WTC11 (cell line): Measurements from ENCODE around the gene SLC25A11. TPM values are rescaled to one million over a fixed set of nuclear protein-coding genes. Genes with fewer than 3 reads are reported as not detected.

Experiments used
- ATAC-seq: fragments of 200-7000 bp; cut with Tn5 transposase; 2 replicates; pipeline ENCODE4 v1.10.0; 2021; ENCODE audit warnings: mild to moderate bottlenecking, moderate library complexity
- CTCF ChIA-PET: fragments of 300-600 bp; sonication (Branson Sonifier 250); formaldehyde crosslinking; loops from one replicate; lab custom pipeline; 2021; ENCODE audit warnings: antibody characterized with exemption; lab: Charles Lee
- POLR2A ChIA-PET: fragments of 350-600 bp; sonication (Branson Sonifier 250); formaldehyde crosslinking; loops from one replicate; lab custom pipeline; 2021; ENCODE audit warnings: antibody characterized with exemption; lab: Charles Lee
- DNase-seq: peaks from one replicate; pipeline ENCODE4 v3.0.0; 2021; ENCODE audit warnings: low spot score
- H3K27ac Mint-ChIP-seq: 2 replicates; pipeline ENCODE4 v1.8.0; 2021; ENCODE audit warnings: mixed read lengths
- H3K27me3 Mint-ChIP-seq: 2 replicates; pipeline ENCODE4 v1.8.0; 2021; ENCODE audit warnings: low read depth, mild to moderate bottlenecking, moderate library complexity, mixed read lengths
- H3K36me3 Mint-ChIP-seq: 2 replicates; pipeline ENCODE4 v1.8.0; 2021; ENCODE audit warnings: mixed read lengths
- H3K4me1 Mint-ChIP-seq: 2 replicates; pipeline ENCODE4 v1.8.0; 2022; ENCODE audit warnings: mixed read lengths
- H3K4me3 Mint-ChIP-seq: 2 replicates; pipeline ENCODE4 v1.8.0; 2021; ENCODE audit warnings: mild to moderate bottlenecking, moderate library complexity, mixed read lengths
- H3K9me3 Mint-ChIP-seq: 2 replicates; pipeline ENCODE4 v1.8.0; 2021; ENCODE audit warnings: mixed read lengths
- CREM ChIP-seq: sonication (generic); formaldehyde crosslinking; IDR thresholded peaks from 2 replicates; pipeline ENCODE4 v1.8.1; 2022; ENCODE audit warnings: mild to moderate bottlenecking, missing genetic modification reagents, moderate library complexity
- ESRRA ChIP-seq: sonication (generic); formaldehyde crosslinking; IDR thresholded peaks from 2 replicates; pipeline ENCODE4 v1.8.1; 2022; ENCODE audit warnings: mild to moderate bottlenecking, missing genetic modification reagents, borderline replicate concordance
- ETV6 ChIP-seq: sonication (generic); formaldehyde crosslinking; IDR thresholded peaks from 2 replicates; pipeline ENCODE4 v1.8.1; 2022; ENCODE audit warnings: mild to moderate bottlenecking, missing genetic modification reagents
- FOXP1 ChIP-seq: sonication (generic); formaldehyde crosslinking; IDR thresholded peaks from 2 replicates; pipeline ENCODE4 v1.8.0; 2022; ENCODE audit warnings: missing genetic modification reagents, mild to moderate bottlenecking, moderate library complexity, borderline replicate concordance
- FOXP4 ChIP-seq: sonication (generic); formaldehyde crosslinking; IDR thresholded peaks from 2 replicates; pipeline ENCODE4 v1.8.0; 2022; ENCODE audit warnings: mild to moderate bottlenecking, missing genetic modification reagents
- HMGXB4 ChIP-seq: sonication (generic); formaldehyde crosslinking; IDR thresholded peaks from 2 replicates; pipeline ENCODE4 v1.8.1; 2023; ENCODE audit warnings: mild to moderate bottlenecking, moderate library complexity, missing genetic modification reagents
- MXD4 ChIP-seq: fragments of 250-450 bp; sonication (Bioruptor Pico); IDR thresholded peaks from 2 replicates; pipeline ENCODE4 v1.8.0; 2021; ENCODE audit warnings: mild to moderate bottlenecking, moderate library complexity, borderline replicate concordance
- MYBL2 ChIP-seq: sonication (generic); formaldehyde crosslinking; IDR thresholded peaks from 2 replicates; pipeline ENCODE4 v1.8.1; 2023; ENCODE audit warnings: mild to moderate bottlenecking, moderate library complexity, missing genetic modification reagents
- NFE2L1 ChIP-seq: sonication (generic); formaldehyde crosslinking; IDR thresholded peaks from 2 replicates; pipeline ENCODE4 v1.8.1; 2023; ENCODE audit warnings: missing genetic modification reagents
- NFYB ChIP-seq: sonication (generic); formaldehyde crosslinking; conservative IDR thresholded peaks from 2 replicates; pipeline ENCODE4 v1.8.0; 2022; ENCODE audit warnings: low read depth, missing genetic modification reagents
- RELA ChIP-seq: sonication (generic); formaldehyde crosslinking; IDR thresholded peaks from 2 replicates; pipeline ENCODE4 v1.8.1; 2022; ENCODE audit warnings: missing genetic modification reagents, mild to moderate bottlenecking, borderline replicate concordance
- RORB ChIP-seq: fragments of 250-450 bp; sonication (Bioruptor Pico); IDR thresholded peaks from 2 replicates; pipeline ENCODE4 v1.9.0; 2021; ENCODE audit warnings: mild to moderate bottlenecking
- SP1 ChIP-seq: sonication (generic); formaldehyde crosslinking; conservative IDR thresholded peaks from 2 replicates; pipeline ENCODE4 v1.8.1; 2022; ENCODE audit warnings: missing genetic modification reagents
- TEAD4 ChIP-seq: sonication (generic); formaldehyde crosslinking; IDR thresholded peaks from 2 replicates; pipeline ENCODE4 v1.8.0; 2022; ENCODE audit warnings: mild to moderate bottlenecking, missing genetic modification reagents
- ZBTB21 ChIP-seq: sonication (generic); formaldehyde crosslinking; IDR thresholded peaks from 2 replicates; pipeline ENCODE4 v1.8.1; 2023; ENCODE audit warnings: mild to moderate bottlenecking, missing genetic modification reagents, borderline replicate concordance
- ZBTB43 ChIP-seq: sonication (generic); formaldehyde crosslinking; IDR thresholded peaks from 2 replicates; pipeline ENCODE4 v1.8.1; 2023; ENCODE audit warnings: mild to moderate bottlenecking, missing genetic modification reagents
- ZNF232 ChIP-seq: sonication (generic); formaldehyde crosslinking; IDR thresholded peaks from 2 replicates; pipeline ENCODE4 v1.8.0; 2022; ENCODE audit warnings: mild to moderate bottlenecking, missing genetic modification reagents
- ZNF423 ChIP-seq: fragments of 250-450 bp; sonication (Bioruptor Pico); IDR thresholded peaks from 2 replicates; pipeline ENCODE4 v2.1.2; 2022; ENCODE audit warnings: mild to moderate bottlenecking, moderate library complexity
- total RNA-seq: library from RNA; stranded (reverse); gene quantifications from 3 replicates; pipeline ENCODE4 v1.2.3, GENCODE V29; 2021
- TF ChIP-seq, protein P1 (sequence below): fragments of 250-450 bp; sonication (Bioruptor Pico); IDR thresholded peaks from 2 replicates; pipeline ENCODE4 v1.9.0; 2021; ENCODE audit warnings: mild to moderate bottlenecking
- TF ChIP-seq, protein P2 (sequence below): sonication (generic); formaldehyde crosslinking; IDR thresholded peaks from 2 replicates; pipeline ENCODE4 v1.8.1; 2022; ENCODE audit warnings: missing genetic modification reagents, borderline replicate concordance
- TF ChIP-seq, protein P3 (sequence below): sonication (generic); formaldehyde crosslinking; IDR thresholded peaks from 2 replicates; pipeline ENCODE4 v1.8.1; 2022; ENCODE audit warnings: mild to moderate bottlenecking, moderate library complexity, missing genetic modification reagents
- TF ChIP-seq, protein P4 (sequence below): sonication (generic); formaldehyde crosslinking; IDR thresholded peaks from 2 replicates; pipeline ENCODE4 v1.8.0; 2022; ENCODE audit warnings: mild to moderate bottlenecking, missing genetic modification reagents
- TF ChIP-seq, protein P5 (sequence below): sonication (generic); formaldehyde crosslinking; IDR thresholded peaks from 2 replicates; pipeline ENCODE4 v1.8.0; 2022; ENCODE audit warnings: mild to moderate bottlenecking, missing genetic modification reagents
- TF ChIP-seq, protein P6 (sequence below): sonication (generic); formaldehyde crosslinking; IDR thresholded peaks from 2 replicates; pipeline ENCODE4 v1.8.0; 2022; ENCODE audit warnings: mild to moderate bottlenecking, missing genetic modification reagents
- TF ChIP-seq, protein P7 (sequence below): sonication (generic); formaldehyde crosslinking; IDR thresholded peaks from 2 replicates; pipeline ENCODE4 v1.8.1; 2023; ENCODE audit warnings: mild to moderate bottlenecking, missing genetic modification reagents, moderate library complexity

The SLC25A11 gene
- total RNA-seq, 1 experiment from 2014 or later: 73.7 TPM

- POLR2A ChIA-PET: interaction anchor here (0.6 to 4.8 kb wide), 16 partner anchors 9 to 70 kb away, joined by 3 to 45 read pairs (median 4); partner anchors contain the start of genes C17orf107, CAMTA2, CHRNE and ENO3
- H3K27ac Mint-ChIP-seq: peak overlapping the region; percentile 90
- DNase-seq: peak; percentile 97
- peaks cover 20% of the 10 kb centered on the region for H3K36me3 Mint-ChIP-seq
- ATAC-seq: peak; percentile 93
- CTCF ChIA-PET: interaction anchor here (0.9 to 3.2 kb wide), 20 partner anchors 10 to 271 kb away, joined by 3 to 49 read pairs (median 6); partner anchors contain the start of genes ARRB2, C17orf107, CAMTA2 and ENO3
- peaks cover 13% of the 10 kb centered on the region for H3K9me3 Mint-ChIP-seq
- H3K27me3 Mint-ChIP-seq: peaks cover 10% of the 10 kb centered on the region
- no peak overlapping the region for H3K4me3 Mint-ChIP-seq
- H3K4me1 Mint-ChIP-seq: peaks cover 22% of the 10 kb centered on the region
- TF ChIP-seq, protein P1, sequence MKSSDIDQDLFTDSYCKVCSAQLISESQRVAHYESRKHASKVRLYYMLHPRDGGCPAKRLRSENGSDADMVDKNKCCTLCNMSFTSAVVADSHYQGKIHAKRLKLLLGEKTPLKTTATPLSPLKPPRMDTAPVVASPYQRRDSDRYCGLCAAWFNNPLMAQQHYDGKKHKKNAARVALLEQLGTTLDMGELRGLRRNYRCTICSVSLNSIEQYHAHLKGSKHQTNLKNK (CRISPR knock-in tag): no peak
- TF ChIP-seq MYBL2 (CRISPR knock-in tag): peak; percentile 85; the same call in 1 of the 2 replicates
- TF ChIP-seq, protein P2, sequence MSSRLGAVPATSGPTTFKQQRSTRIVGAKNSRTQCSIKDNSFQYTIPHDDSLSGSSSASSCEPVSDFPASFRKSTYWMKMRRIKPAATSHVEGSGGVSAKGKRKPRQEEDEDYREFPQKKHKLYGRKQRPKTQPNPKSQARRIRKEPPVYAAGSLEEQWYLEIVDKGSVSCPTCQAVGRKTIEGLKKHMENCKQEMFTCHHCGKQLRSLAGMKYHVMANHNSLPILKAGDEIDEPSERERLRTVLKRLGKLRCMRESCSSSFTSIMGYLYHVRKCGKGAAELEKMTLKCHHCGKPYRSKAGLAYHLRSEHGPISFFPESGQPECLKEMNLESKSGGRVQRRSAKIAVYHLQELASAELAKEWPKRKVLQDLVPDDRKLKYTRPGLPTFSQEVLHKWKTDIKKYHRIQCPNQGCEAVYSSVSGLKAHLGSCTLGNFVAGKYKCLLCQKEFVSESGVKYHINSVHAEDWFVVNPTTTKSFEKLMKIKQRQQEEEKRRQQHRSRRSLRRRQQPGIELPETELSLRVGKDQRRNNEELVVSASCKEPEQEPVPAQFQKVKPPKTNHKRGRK (CRISPR knock-in tag): no peak
- TF ChIP-seq SP1 (CRISPR knock-in tag): peak; percentile 63
- TF ChIP-seq, protein P3, sequence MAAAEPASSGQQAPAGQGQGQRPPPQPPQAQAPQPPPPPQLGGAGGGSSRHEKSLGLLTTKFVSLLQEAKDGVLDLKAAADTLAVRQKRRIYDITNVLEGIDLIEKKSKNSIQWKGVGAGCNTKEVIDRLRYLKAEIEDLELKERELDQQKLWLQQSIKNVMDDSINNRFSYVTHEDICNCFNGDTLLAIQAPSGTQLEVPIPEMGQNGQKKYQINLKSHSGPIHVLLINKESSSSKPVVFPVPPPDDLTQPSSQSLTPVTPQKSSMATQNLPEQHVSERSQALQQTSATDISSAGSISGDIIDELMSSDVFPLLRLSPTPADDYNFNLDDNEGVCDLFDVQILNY (CRISPR knock-in tag): peak; percentile 63; the same call in 1 of the 2 replicates
- no peak for TF ChIP-seq ETV6
- peak; percentile 81; the same call in 1 of the 2 replicates for TF ChIP-seq NFE2L1 (CRISPR knock-in tag)
- TF ChIP-seq, protein P4, sequence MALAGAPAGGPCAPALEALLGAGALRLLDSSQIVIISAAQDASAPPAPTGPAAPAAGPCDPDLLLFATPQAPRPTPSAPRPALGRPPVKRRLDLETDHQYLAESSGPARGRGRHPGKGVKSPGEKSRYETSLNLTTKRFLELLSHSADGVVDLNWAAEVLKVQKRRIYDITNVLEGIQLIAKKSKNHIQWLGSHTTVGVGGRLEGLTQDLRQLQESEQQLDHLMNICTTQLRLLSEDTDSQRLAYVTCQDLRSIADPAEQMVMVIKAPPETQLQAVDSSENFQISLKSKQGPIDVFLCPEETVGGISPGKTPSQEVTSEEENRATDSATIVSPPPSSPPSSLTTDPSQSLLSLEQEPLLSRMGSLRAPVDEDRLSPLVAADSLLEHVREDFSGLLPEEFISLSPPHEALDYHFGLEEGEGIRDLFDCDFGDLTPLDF (CRISPR knock-in tag): 0 out of 2 replicates have a peak, but pooled peaks have one; percentile 57
- TF ChIP-seq RORB: no peak
- no peak for TF ChIP-seq ESRRA (CRISPR knock-in tag)
- peak; percentile 82; the same call in 1 of the 2 replicates for TF ChIP-seq FOXP1 (CRISPR knock-in tag)
- TF ChIP-seq ZNF423 (CRISPR knock-in tag): peak; percentile 85
- TF ChIP-seq MXD4 (CRISPR knock-in tag): no peak
- TF ChIP-seq, protein P5, sequence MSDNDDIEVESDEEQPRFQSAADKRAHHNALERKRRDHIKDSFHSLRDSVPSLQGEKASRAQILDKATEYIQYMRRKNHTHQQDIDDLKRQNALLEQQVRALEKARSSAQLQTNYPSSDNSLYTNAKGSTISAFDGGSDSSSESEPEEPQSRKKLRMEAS (CRISPR knock-in tag): peak; percentile 86
- TF ChIP-seq, protein P6, sequence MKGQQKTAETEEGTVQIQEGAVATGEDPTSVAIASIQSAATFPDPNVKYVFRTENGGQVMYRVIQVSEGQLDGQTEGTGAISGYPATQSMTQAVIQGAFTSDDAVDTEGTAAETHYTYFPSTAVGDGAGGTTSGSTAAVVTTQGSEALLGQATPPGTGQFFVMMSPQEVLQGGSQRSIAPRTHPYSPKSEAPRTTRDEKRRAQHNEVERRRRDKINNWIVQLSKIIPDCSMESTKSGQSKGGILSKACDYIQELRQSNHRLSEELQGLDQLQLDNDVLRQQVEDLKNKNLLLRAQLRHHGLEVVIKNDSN (CRISPR knock-in tag): peak; percentile 54; the same call in 1 of the 2 replicates
- TF ChIP-seq ZNF232 (CRISPR knock-in tag): 0 out of 2 replicates have a peak, but pooled peaks have one; percentile 58
- TF ChIP-seq, protein P7, sequence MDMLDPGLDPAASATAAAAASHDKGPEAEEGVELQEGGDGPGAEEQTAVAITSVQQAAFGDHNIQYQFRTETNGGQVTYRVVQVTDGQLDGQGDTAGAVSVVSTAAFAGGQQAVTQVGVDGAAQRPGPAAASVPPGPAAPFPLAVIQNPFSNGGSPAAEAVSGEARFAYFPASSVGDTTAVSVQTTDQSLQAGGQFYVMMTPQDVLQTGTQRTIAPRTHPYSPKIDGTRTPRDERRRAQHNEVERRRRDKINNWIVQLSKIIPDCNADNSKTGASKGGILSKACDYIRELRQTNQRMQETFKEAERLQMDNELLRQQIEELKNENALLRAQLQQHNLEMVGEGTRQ: 0 out of 2 replicates have a peak, but pooled peaks have one; percentile 34
- TF ChIP-seq FOXP4 (CRISPR knock-in tag): no peak
- peak; percentile 0; the same call in 1 of the 2 replicates for TF ChIP-seq ZBTB21 (CRISPR knock-in tag)
- peak; percentile 37; the same call in 1 of the 2 replicates for TF ChIP-seq CREM (CRISPR knock-in tag)
- peak; percentile 97 for TF ChIP-seq NFYB
- TF ChIP-seq ZBTB43 (CRISPR knock-in tag): 0 out of 2 replicates have a peak, but pooled peaks have one; percentile 48
- 0 out of 2 replicates have a peak, but pooled peaks have one; percentile 22 for TF ChIP-seq RELA (CRISPR knock-in tag)
- peak; percentile 24; the same call in 1 of the 2 replicates for TF ChIP-seq HMGXB4 (CRISPR knock-in tag)
- peak; percentile 66; the same call in 1 of the 2 replicates for TF ChIP-seq TEAD4 (CRISPR knock-in tag)
These were observed 27.1 kb upstream of the SLC25A11 start for GRCh38 chr17:4966844-4967538.
